Fibroblast of mammary gland (primary cell): Measurements from ENCODE around the gene MOSPD3.

Experiments used
- DNase-seq: peaks from one replicate; pipeline ENCODE4 v3.0.0-alpha.2; 2010; ENCODE audit warnings: low read depth
- H3K4me3 ChIP-seq: 2 replicates; pipeline ENCODE4 v1.5.1; 2011; ENCODE audit warnings: low read depth, mild to moderate bottlenecking, low read length, moderate library complexity; ENCODE audit not compliant: control insufficient read depth
- TF ChIP-seq, protein P1 (sequence below): conservative IDR thresholded peaks from 2 replicates; pipeline ENCODE4 v1.5.1; 2011; ENCODE audit warnings: low read depth, low read length, inconsistent platforms; ENCODE audit not compliant: control insufficient read depth, insufficient read depth

MOSPD3 gene

DNA sequence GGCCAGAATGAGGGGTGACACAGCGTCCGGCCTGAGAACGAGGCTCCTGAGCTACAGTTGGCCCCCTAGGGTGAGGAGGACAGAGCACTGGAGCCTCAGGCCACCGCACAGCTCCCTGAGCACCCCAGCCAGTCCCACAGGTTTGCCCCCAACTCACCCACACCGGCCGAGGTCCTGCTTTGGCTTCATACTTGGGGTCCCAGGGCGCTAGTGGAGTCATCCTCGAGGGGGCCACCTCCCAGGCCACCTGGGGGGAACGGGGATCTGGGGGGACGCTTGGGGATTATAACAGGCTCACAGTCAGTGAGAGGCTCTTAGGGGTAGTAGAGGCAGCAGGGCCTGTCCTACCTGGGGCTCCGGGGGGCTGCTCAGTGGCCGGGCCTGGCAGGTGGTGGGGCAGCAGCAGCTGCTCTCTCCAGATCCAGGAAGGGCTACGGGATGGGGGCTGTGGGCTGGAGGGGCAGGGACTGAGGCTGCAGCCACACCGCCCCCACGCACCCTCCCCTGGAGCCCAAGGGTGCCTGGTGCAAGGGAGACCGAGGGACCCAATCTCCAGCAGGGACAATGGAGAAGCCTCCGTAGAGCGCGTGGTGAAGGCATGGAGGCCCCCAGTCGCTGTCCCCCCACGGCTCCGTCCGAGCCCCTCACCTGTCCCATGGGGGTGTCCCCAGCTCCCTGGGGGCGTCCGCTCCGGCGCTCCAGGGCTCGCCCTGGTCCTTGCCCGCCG, 39.2 kb upstream of the MOSPD3 start:
- TF ChIP-seq, protein P1, sequence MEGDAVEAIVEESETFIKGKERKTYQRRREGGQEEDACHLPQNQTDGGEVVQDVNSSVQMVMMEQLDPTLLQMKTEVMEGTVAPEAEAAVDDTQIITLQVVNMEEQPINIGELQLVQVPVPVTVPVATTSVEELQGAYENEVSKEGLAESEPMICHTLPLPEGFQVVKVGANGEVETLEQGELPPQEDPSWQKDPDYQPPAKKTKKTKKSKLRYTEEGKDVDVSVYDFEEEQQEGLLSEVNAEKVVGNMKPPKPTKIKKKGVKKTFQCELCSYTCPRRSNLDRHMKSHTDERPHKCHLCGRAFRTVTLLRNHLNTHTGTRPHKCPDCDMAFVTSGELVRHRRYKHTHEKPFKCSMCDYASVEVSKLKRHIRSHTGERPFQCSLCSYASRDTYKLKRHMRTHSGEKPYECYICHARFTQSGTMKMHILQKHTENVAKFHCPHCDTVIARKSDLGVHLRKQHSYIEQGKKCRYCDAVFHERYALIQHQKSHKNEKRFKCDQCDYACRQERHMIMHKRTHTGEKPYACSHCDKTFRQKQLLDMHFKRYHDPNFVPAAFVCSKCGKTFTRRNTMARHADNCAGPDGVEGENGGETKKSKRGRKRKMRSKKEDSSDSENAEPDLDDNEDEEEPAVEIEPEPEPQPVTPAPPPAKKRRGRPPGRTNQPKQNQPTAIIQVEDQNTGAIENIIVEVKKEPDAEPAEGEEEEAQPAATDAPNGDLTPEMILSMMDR: no peak
- no peak overlapping the region for H3K4me3 ChIP-seq
- DNase-seq: no peak

- no peak for DNase-seq
- TF ChIP-seq, protein P1: no peak
- no peak within 1 kb of the TSS for H3K4me3 ChIP-seq
Observed at GRCh38 chr7:100573691-100574361, 38.5 kb upstream of the MOSPD3 start, which contains the start of gene SAP25. Gene SAP25 (minus strand): TSS chr7:100573900. CDS start chr7:100573742, 158 bp downstream.

DNA sequence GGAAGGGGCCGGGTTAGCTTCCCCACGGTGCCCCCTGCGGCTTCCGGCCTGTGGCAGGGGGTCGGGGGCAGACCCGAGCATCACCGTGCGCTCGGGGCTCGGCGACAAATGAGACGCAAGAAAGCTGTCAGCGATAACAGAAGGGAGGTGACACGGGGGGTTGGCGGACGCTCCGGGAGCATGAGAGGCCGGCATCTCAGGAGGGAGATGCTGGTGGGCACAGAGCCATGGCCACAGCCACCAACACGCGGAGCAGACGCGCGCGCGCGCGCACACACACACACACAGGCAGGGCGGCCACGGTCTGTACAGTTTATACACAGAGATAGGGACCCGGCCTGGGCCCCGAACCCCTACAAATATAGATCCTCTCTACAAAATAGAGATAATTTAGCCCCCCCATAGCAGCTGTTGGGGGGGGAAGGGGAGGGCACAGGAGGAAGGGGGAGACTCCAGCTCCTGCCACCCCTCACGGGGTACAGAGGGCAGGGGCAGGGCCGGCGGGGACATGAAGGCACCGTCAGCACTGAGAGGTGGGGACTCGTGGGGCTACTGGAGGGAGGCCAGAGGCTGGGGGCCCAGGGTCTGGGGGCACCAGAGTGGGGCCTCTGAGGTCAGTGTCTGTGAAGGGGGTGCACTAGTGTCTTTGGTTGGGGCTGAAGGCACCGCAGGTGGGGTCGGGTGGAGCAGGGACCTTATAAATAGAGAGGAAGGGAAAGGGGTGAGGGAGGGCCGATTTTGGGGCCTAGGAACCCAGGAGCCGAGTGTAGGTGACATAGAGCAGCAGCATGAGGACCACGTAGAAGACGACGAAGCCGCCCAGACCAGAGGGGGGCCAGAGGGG, 37.8 kb upstream of the MOSPD3 start:
- no peak overlapping the region for H3K4me3 ChIP-seq
- TF ChIP-seq, protein P1: no peak
- DNase-seq: no peak

- no peak overlapping the region for H3K4me3 ChIP-seq
- DNase-seq: no peak
- TF ChIP-seq, protein P1: no peak
Observed at GRCh38 chr7:100575206-100575631, 37.1 kb upstream of the MOSPD3 start.

GRCh38 chr7:100575746-100576383, 36.5 kb upstream of the MOSPD3 start:
- DNase-seq: no peak
- no peak overlapping the region for H3K4me3 ChIP-seq
- TF ChIP-seq, protein P1: no peak

- TF ChIP-seq, protein P1: no peak
- no peak overlapping the region for H3K4me3 ChIP-seq
- DNase-seq: no peak
Observed at GRCh38 chr7:100576384-100576993, 35.9 kb upstream of the MOSPD3 start.
